K562 (cell line): ENCODE data around the gene ZMIZ1. TPM values are rescaled to one million over a fixed set of nuclear protein-coding genes. Genes with fewer than 3 reads are reported as not detected.
A peak's percentile ranks its signal among the peaks of the same experiment; 100 is the strongest.

Experiments
- ATAC-seq: fragments of 200-7000 bp; cut with Tn5 transposase; 3 replicates; pipeline ENCODE4 v1.9.1; 2020; ENCODE audit warnings: moderate library complexity
- BruUV-seq: library from RNA; stranded (reverse); fragments of 400-500 nt; replicated peaks from 2 replicates; lab custom pipeline; 2021; lab: Mats Ljungman, UMichigan
- CTCF ChIA-PET: fragments of 300-600 bp; formaldehyde crosslinking; extraction: SDS; loops from one replicate; lab custom pipeline; 2021; ENCODE audit warnings: low intra/inter-chr PET ratio; lab: Yijun Ruan, JAX
- POLR2A ChIA-PET: fragments of 300-600, 350-650 bp; sonication (Branson Sonifier 250); formaldehyde crosslinking; extraction: SDS; loops from one replicate; lab custom pipeline; 2021; ENCODE audit warnings: antibody characterized with exemption, inconsistent platforms; lab: Yijun Ruan, JAX
- DNase-seq, 4 experiments: peaks; one replicate each; pipeline versions ENCODE4 v3.0.0 to v3.0.0-alpha.2; 2011 to 2018; ENCODE audit warnings: low spot score in 3 of 4, mixed read lengths in 3 of 4; ENCODE audit errors: extremely low read depth in 1 of 4
- FAIRE-seq: peaks from 2 replicates; lab custom pipeline; 2011; peaks lifted over from hg19 to GRCh38; lab: Jason Lieb, UNC
- H2AFZ ChIP-seq: 2 replicates; pipeline ENCODE4 v1.6.0; 2011; ENCODE audit warnings: low read depth, low read length, control low read depth, inconsistent platforms
- H3K27ac ChIP-seq: fragments of 200-600 bp; 3 replicates; pipeline ENCODE4 v1.8.0; 2011; ENCODE audit warnings: low read depth, mild to moderate bottlenecking, control low read depth, inconsistent platforms, low read length, moderate library complexity, mixed read lengths; ENCODE audit errors: extremely low read depth
- H3K27me3 ChIP-seq, 2 experiments: fragments of 300-600 bp in 1 of 2; 2 replicates in 1 of 2; 3 replicates in 1 of 2; pipeline versions ENCODE4 v1.6.0 to v1.8.0; 2011; ENCODE audit warnings: inconsistent platforms in 2 of 2, low read length in 2 of 2, mild to moderate bottlenecking in 1 of 2, mixed read lengths in 1 of 2, moderate library complexity in 1 of 2; ENCODE audit not compliant: control insufficient read depth in 2 of 2, insufficient read depth in 2 of 2
- H3K36me3 ChIP-seq: fragments of 300-600 bp; 3 replicates; pipeline ENCODE4 v1.8.0; 2011; ENCODE audit warnings: mild to moderate bottlenecking, low read length, inconsistent platforms; ENCODE audit not compliant: control insufficient read depth, insufficient read depth
- H3K4me1 ChIP-seq, 2 experiments: fragments of 200-600 bp in 1 of 2; replicated peaks in 1 of 2; 2 replicates in 1 of 2; 3 replicates in 1 of 2; pipeline versions ENCODE4 v1.5.1 to v1.8.0; 2011; ENCODE audit warnings: inconsistent platforms in 2 of 2, low read length in 2 of 2, mild to moderate bottlenecking in 1 of 2, mixed read lengths in 1 of 2, moderate library complexity in 1 of 2; ENCODE audit not compliant: control insufficient read depth in 2 of 2, insufficient read depth in 2 of 2
- H3K4me2 ChIP-seq: 2 replicates; pipeline ENCODE4 v1.6.1; 2011; ENCODE audit warnings: low read length, control low read depth, inconsistent platforms, mixed read lengths; ENCODE audit not compliant: insufficient read depth
- H3K4me3 ChIP-seq: fragments of 200-600 bp; sonication (generic), shearing (Covaris generic); 2 replicates; pipeline ENCODE4 v1.5.1; 2016; ENCODE audit warnings: control low read depth, inconsistent platforms
- H3K79me2 ChIP-seq: fragments of 200-600 bp; 3 replicates; pipeline ENCODE4 v1.8.0; 2011; ENCODE audit warnings: low read length, inconsistent platforms; ENCODE audit not compliant: control insufficient read depth, insufficient read depth
- H3K9ac ChIP-seq, 2 experiments: 2 replicates each; pipeline versions ENCODE4 v1.6.0 to v1.6.1; 2011; ENCODE audit warnings: low read depth in 2 of 2, low read length in 2 of 2, control low read depth in 1 of 2, inconsistent platforms in 1 of 2, mild to moderate bottlenecking in 1 of 2, mixed read lengths in 1 of 2; ENCODE audit not compliant: insufficient read depth in 1 of 2
- H3K9me1 ChIP-seq: one replicate; pipeline ENCODE4 v1.6.0; 2011; ENCODE audit warnings: inconsistent platforms, mild to moderate bottlenecking, low read length, moderate library complexity; ENCODE audit not compliant: control insufficient read depth, insufficient read depth
- H3K9me3 ChIP-seq: replicated peaks from 2 replicates; pipeline ENCODE4 v1.5.1; 2011; ENCODE audit warnings: low read depth, low read length, inconsistent platforms; ENCODE audit not compliant: control insufficient read depth, insufficient read depth
- H4K20me1 ChIP-seq: replicated peaks from 2 replicates; pipeline ENCODE4 v1.6.1; 2011; ENCODE audit warnings: low read length, inconsistent platforms, mixed read lengths; ENCODE audit not compliant: control insufficient read depth, insufficient read depth
- PRDM10 ChIP-seq: fragments of 450-650 bp; IDR thresholded peaks from 2 replicates; pipeline ENCODE4 v1.6.1; 2018; ENCODE audit not compliant: partially characterized antibody
- WGBS: fragments of 100-300 bp; shearing (Covaris generic); methylation state at CpG from one replicate; pipeline ENCODE4 v1.1.6; 2016; ENCODE audit warnings: low coverage, mixed read lengths; ENCODE audit not compliant: insufficient coverage; ENCODE audit errors: missing lambda C conversion rate; 5-methylcytosine and 5-hydroxymethylcytosine counted together
- in situ Hi-C: fragments of 300-500 bp; cut with MboI; formaldehyde crosslinking; loops from 4 replicates; pipeline ENCODE4 v1.15.0; 2018; ENCODE audit warnings: inconsistent platforms, mixed read lengths
- intact Hi-C: fragments of 100-400 bp; cut with micrococcal nuclease; formaldehyde crosslinking; loops from 2 replicates; pipeline ENCODE4 v1.14.2; 2022
- polyA plus RNA-seq, 8 experiments: library from polyadenylated mRNA; depleted of rRNA in 4 of 8; stranded (reverse) in 5 of 8; unstranded in 3 of 8; fragments of >200 nt; fragmentation: Nextera tagmentation in 2 of 8; fragmentation: Illumina TruSeq in 1 of 8; extraction: Ambion mirVana in 2 of 8; extraction: Trizol in 1 of 8; gene quantifications; 2 replicates each; pipeline versions ENCODE4 v1.2.1 to v1.2.3, GENCODE V29; 2011 to 2014; ENCODE audit warnings: inconsistent platforms in 1 of 8, missing spikeins in 1 of 8
- total RNA-seq, 7 experiments: library from RNA; depleted of rRNA in 6 of 7; stranded (reverse); fragments of >200 nt in 6 of 7; fragmentation: Illumina TruSeq in 2 of 7; extraction: Trizol in 2 of 7; gene quantifications; 2 replicates each; pipeline versions ENCODE4 v1.2.1 to v1.2.3, GENCODE V29; 2011 to 2021; ENCODE audit warnings: low replicate concordance in 1 of 7
- TF ChIP-seq, protein P1 (sequence below): sonication (generic); formaldehyde crosslinking; IDR thresholded peaks from 2 replicates; pipeline ENCODE4 v1.8.0; 2023; ENCODE audit warnings: mild to moderate bottlenecking, missing genetic modification reagents

Gene ZMIZ1
- total and polyA plus RNA-seq, 9 of the 15 experiments (the other 6 are each of a cell fraction or from before 2014, with no cell fraction given) = 1.0 to 37.3 (median 4.3) TPM

DNA sequence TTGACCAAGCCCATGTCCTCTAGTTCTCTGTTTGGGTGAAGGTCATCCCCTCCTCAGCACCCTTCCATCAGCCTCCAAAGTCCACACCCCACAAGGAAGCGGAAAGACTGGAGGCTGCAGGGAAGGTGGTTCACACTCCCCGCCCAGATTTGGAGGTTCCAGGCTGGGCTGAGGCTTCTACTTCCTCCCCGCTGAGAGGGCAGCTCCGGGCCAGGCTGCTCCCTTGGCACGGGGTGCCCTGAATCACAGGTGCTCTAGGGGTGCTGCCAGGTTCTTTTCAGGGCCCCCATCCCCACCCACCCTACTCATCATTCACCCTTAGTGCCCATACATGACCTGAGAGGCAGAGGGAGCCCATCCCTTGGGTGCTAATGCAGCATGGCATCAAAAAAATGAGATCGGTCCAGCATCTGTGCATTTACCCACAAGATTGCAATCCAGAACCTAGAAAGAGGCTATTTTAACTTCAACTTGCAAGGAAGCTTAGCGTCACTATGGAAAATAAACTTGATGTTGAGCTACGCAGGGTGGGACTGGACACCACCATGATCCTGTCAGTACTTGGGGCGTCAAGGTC lies 47.3 kb upstream of the ZMIZ1 start:
- TF ChIP-seq PRDM10 = no peak
- TF ChIP-seq, protein P1, sequence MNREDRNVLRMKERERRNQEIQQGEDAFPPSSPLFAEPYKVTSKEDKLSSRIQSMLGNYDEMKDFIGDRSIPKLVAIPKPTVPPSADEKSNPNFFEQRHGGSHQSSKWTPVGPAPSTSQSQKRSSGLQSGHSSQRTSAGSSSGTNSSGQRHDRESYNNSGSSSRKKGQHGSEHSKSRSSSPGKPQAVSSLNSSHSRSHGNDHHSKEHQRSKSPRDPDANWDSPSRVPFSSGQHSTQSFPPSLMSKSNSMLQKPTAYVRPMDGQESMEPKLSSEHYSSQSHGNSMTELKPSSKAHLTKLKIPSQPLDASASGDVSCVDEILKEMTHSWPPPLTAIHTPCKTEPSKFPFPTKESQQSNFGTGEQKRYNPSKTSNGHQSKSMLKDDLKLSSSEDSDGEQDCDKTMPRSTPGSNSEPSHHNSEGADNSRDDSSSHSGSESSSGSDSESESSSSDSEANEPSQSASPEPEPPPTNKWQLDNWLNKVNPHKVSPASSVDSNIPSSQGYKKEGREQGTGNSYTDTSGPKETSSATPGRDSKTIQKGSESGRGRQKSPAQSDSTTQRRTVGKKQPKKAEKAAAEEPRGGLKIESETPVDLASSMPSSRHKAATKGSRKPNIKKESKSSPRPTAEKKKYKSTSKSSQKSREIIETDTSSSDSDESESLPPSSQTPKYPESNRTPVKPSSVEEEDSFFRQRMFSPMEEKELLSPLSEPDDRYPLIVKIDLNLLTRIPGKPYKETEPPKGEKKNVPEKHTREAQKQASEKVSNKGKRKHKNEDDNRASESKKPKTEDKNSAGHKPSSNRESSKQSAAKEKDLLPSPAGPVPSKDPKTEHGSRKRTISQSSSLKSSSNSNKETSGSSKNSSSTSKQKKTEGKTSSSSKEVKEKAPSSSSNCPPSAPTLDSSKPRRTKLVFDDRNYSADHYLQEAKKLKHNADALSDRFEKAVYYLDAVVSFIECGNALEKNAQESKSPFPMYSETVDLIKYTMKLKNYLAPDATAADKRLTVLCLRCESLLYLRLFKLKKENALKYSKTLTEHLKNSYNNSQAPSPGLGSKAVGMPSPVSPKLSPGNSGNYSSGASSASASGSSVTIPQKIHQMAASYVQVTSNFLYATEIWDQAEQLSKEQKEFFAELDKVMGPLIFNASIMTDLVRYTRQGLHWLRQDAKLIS = no peak
- Histone ChIP-seq H3K36me3 (no peaks in the 10 kb centered on the region), H3K9me1 (no peaks in the 10 kb centered on the region), H3K4me2 (no peak overlapping the region), H3K9me3 (0 out of 2 replicates have a peak, but pooled peaks cover 5% of the 10 kb centered on the region), H3K9ac (peak overlapping the region in 1 of 2 experiments; percentile 1; a peak in 1 of 4 replicates), H3K4me3 (no peak overlapping the region), H3K79me2 (no peaks in the 10 kb centered on the region), H4K20me1 (0 out of 2 replicates have a peak, but pooled peaks cover 3% of the 10 kb centered on the region), H3K27me3 (no peaks in the 10 kb centered on the region), H3K27ac (no peak overlapping the region), H2AFZ (peak overlapping the region; percentile 41; the same call in 1 of the 2 replicates), H3K4me1 (peaks cover 20 to 49% of the 10 kb centered on the region in 2 experiments; a peak in 4 of 5 replicates)
- DNase-seq (no peak), FAIRE-seq (no peak), ATAC-seq (no peak)
- WGBS = 88% methylated on average over 9 of the region's 9 CpGs
- no TSS peak for BruUV-seq
- intact Hi-C loops = loop anchor here (5.0 kb wide), 1 partner anchor 46 kb away; the partner anchor contains the start of gene ZMIZ1
- CTCF ChIA-PET = no interaction called here
- POLR2A ChIA-PET = interaction anchor here (0.5 to 2.3 kb wide), 3 partner anchors 11 to 59 kb away, joined by 3 to 10 read pairs (median 4); no protein-coding TSS in a partner anchor
- in situ Hi-C loops = no loop called here
